HEK293 (cell line): ENCODE results near the gene ELAVL1.

Source experiments
- BCL11A ChIP-seq: fragments of 450-650 bp; formaldehyde crosslinking; IDR thresholded peaks from 2 replicates; pipeline ENCODE4 v1.5.1; 2016; ENCODE audit warnings: low read depth, missing biosample characterization, missing genetic modification characterization
- GLI4 ChIP-seq: fragments of 450-650 bp; formaldehyde crosslinking; IDR thresholded peaks from 2 replicates; pipeline ENCODE4 v1.5.1; 2016; ENCODE audit warnings: missing biosample characterization, missing genetic modification characterization
- KLF17 ChIP-seq: fragments of 450-650 bp; formaldehyde crosslinking; IDR thresholded peaks from 2 replicates; pipeline ENCODE4 v1.5.1; 2016; ENCODE audit warnings: missing biosample characterization, missing genetic modification characterization
- KLF7 ChIP-seq: fragments of 450-650 bp; formaldehyde crosslinking; IDR thresholded peaks from 2 replicates; pipeline ENCODE4 v1.5.1; 2016; ENCODE audit warnings: missing biosample characterization, missing genetic modification characterization, borderline replicate concordance
- MEIS1 ChIP-seq: sonication (generic); formaldehyde crosslinking; IDR thresholded peaks from 2 replicates; pipeline ENCODE4 v1.8.1; 2022; ENCODE audit warnings: missing genetic modification reagents, mild to moderate bottlenecking, borderline replicate concordance
- TSHZ1 ChIP-seq: fragments of 450-650 bp; formaldehyde crosslinking; IDR thresholded peaks from 2 replicates; pipeline ENCODE4 v1.5.1; 2016; ENCODE audit warnings: missing biosample characterization, missing genetic modification characterization, borderline replicate concordance
- ZBTB1 ChIP-seq: fragments of 450-650 bp; formaldehyde crosslinking; IDR thresholded peaks from 2 replicates; pipeline ENCODE4 v1.5.1; 2016; ENCODE audit warnings: missing biosample characterization, missing genetic modification characterization
- ZBTB26 ChIP-seq: fragments of 450-650 bp; formaldehyde crosslinking; optimal IDR thresholded peaks from 2 replicates; pipeline ENCODE3; 2016; ENCODE audit warnings: missing biosample characterization, mild to moderate bottlenecking, missing genetic modification characterization
- ZBTB8A ChIP-seq: fragments of 450-650 bp; formaldehyde crosslinking; IDR thresholded peaks from 2 replicates; pipeline ENCODE4 v1.5.1; 2016; ENCODE audit warnings: missing biosample characterization, missing genetic modification characterization
- ZEB2 ChIP-seq: fragments of 450-650 bp; formaldehyde crosslinking; IDR thresholded peaks from 2 replicates; pipeline ENCODE4 v1.5.1; 2016; ENCODE audit warnings: missing biosample characterization, missing genetic modification characterization
- ZFP69B ChIP-seq: fragments of 450-650 bp; formaldehyde crosslinking; IDR thresholded peaks from 2 replicates; pipeline ENCODE4 v1.5.1; 2016; ENCODE audit warnings: missing biosample characterization, missing genetic modification characterization
- ZNF221 ChIP-seq: fragments of 450-650 bp; formaldehyde crosslinking; IDR thresholded peaks from 2 replicates; pipeline ENCODE4 v1.5.1; 2017; ENCODE audit warnings: missing biosample characterization, missing genetic modification characterization, borderline replicate concordance
- ZNF223 ChIP-seq: fragments of 450-650 bp; formaldehyde crosslinking; IDR thresholded peaks from 2 replicates; pipeline ENCODE4 v1.5.1; 2016; ENCODE audit warnings: missing biosample characterization, missing genetic modification characterization
- ZNF24 ChIP-seq: fragments of 450-650 bp; formaldehyde crosslinking; IDR thresholded peaks from 2 replicates; pipeline ENCODE4 v1.5.1; 2016; ENCODE audit warnings: missing biosample characterization, missing genetic modification characterization
- ZNF274 ChIP-seq, 2 experiments: fragments of 200-500 bp in 1 of 2; fragments of 450-650 bp in 1 of 2; sonication (Bioruptor generic) in 1 of 2; formaldehyde crosslinking in 1 of 2; IDR thresholded peaks; 2 replicates each; pipeline versions ENCODE4 v1.5.1 to v1.6.1; 2014 to 2016; ENCODE audit warnings: borderline replicate concordance in 1 of 2, inconsistent platforms in 1 of 2, low read length in 1 of 2, missing biosample characterization in 1 of 2, missing genetic modification characterization in 1 of 2
- ZNF324 ChIP-seq: fragments of 450-650 bp; formaldehyde crosslinking; IDR thresholded peaks from 2 replicates; pipeline ENCODE4 v1.5.1; 2016; ENCODE audit warnings: missing biosample characterization, missing genetic modification characterization
- ZNF341 ChIP-seq: fragments of 450-650 bp; formaldehyde crosslinking; IDR thresholded peaks from 2 replicates; pipeline ENCODE4; 2016; ENCODE audit warnings: low read depth, missing biosample characterization, missing genetic modification characterization
- ZNF423 ChIP-seq: fragments of 450-650 bp; formaldehyde crosslinking; IDR thresholded peaks from 2 replicates; pipeline ENCODE4 v1.5.1; 2016; ENCODE audit warnings: missing biosample characterization, missing genetic modification characterization
- ZNF529 ChIP-seq: fragments of 450-650 bp; formaldehyde crosslinking; IDR thresholded peaks from 2 replicates; pipeline ENCODE4 v1.5.1; 2017; ENCODE audit warnings: missing genetic modification characterization, missing biosample characterization; ENCODE audit not compliant: insufficient replicate concordance
- ZNF558 ChIP-seq: fragments of 450-650 bp; formaldehyde crosslinking; IDR thresholded peaks from 2 replicates; pipeline ENCODE4 v1.5.1; 2016; ENCODE audit warnings: missing biosample characterization, missing genetic modification characterization
- ZNF560 ChIP-seq: fragments of 450-650 bp; formaldehyde crosslinking; IDR thresholded peaks from 2 replicates; pipeline ENCODE4 v1.5.1; 2017; ENCODE audit warnings: missing biosample characterization, missing genetic modification characterization, borderline replicate concordance
- ZNF580 ChIP-seq: fragments of 450-650 bp; formaldehyde crosslinking; IDR thresholded peaks from 2 replicates; pipeline ENCODE4 v1.5.1; 2016; ENCODE audit warnings: missing biosample characterization, missing genetic modification characterization
- ZNF768 ChIP-seq: fragments of 450-650 bp; formaldehyde crosslinking; IDR thresholded peaks from 2 replicates; pipeline ENCODE4 v1.5.1; 2018; ENCODE audit warnings: missing biosample characterization, mild to moderate bottlenecking, missing genetic modification characterization
- TF ChIP-seq, protein P1 (sequence below): fragments of 450-650 bp; formaldehyde crosslinking; IDR thresholded peaks from 2 replicates; pipeline ENCODE4 v1.5.1; 2016; ENCODE audit warnings: missing biosample characterization, missing genetic modification characterization
- TF ChIP-seq, protein P2 (sequence below): fragments of 450-650 bp; formaldehyde crosslinking; IDR thresholded peaks from 2 replicates; pipeline ENCODE4 v1.5.1; 2016; ENCODE audit warnings: missing biosample characterization, missing genetic modification characterization
- TF ChIP-seq, protein P3 (sequence below): fragments of 450-650 bp; formaldehyde crosslinking; IDR thresholded peaks from 2 replicates; pipeline ENCODE4 v1.5.1; 2016; ENCODE audit warnings: missing biosample characterization, missing genetic modification characterization

Gene ELAVL1

DNA sequence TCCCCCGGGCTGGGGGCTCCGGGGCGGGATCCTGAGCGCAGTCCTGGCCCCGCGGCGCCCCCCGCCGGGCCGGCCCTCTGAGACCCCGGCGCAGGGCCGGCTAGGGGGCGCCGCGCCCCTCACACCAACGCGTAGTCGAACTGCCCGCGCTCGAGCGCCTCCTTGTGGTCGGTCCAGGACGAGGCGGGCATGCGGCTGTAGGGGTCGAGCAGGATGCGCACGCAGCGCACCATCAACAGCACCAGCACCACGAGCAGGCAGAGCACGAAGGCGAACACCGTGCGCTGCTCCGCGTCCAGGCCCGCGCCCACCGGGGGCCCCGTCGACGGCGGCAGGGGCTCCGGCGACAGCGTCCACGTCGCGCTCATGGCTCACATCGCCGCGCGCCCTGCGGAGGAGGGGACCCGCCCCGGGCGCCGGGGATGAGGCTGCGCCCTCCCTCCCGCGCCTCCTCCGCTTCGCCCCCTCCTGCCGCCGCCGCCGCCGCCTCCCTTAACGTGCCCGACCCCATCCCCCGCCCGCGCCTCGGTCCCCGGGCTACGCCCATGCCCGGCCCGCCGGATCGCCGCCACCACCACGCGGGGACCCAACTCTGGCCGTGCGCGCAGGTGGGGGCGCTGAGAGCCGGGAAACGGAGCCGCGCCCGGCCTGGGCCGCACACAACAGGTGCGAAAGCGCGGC is 80.1 kb downstream of the ELAVL1 start (continued):
- TF ChIP-seq ZEB2 (tag by site-specific recombination), result 0 out of 2 replicates have a peak, but pooled peaks have one; percentile 26
- TF ChIP-seq ZNF274 (IDR thresholded peaks at IDR 0.05; ENCODE audit: low read length), result no peak
- TF ChIP-seq ZNF274 (tag by site-specific recombination; IDR thresholded peaks at IDR 0.05; ENCODE audit: borderline replicate concordance), result no peak
- TF ChIP-seq ZNF221 (tag by site-specific recombination), result no peak
- TF ChIP-seq, protein P1, sequence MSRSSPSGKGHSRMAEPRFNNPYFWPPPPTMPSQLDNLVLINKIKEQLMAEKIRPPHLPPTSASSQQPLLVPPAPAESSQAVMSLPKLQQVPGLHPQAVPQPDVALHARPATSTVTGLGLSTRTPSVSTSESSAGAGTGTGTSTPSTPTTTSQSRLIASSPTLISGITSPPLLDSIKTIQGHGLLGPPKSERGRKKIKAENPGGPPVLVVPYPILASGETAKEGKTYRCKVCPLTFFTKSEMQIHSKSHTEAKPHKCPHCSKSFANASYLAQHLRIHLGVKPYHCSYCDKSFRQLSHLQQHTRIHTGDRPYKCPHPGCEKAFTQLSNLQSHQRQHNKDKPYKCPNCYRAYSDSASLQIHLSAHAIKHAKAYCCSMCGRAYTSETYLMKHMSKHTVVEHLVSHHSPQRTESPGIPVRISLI (tag by site-specific recombination), result no peak
- no peak for TF ChIP-seq BCL11A (tag by site-specific recombination)
- no peak for TF ChIP-seq ZNF423
- TF ChIP-seq ZNF24 (tag by site-specific recombination), result no peak
- TF ChIP-seq ZBTB1 (tag by site-specific recombination), result no peak
- TF ChIP-seq ZBTB26, result peak; percentile 90
- no peak for TF ChIP-seq ZNF324 (tag by site-specific recombination)
- TF ChIP-seq, protein P2, sequence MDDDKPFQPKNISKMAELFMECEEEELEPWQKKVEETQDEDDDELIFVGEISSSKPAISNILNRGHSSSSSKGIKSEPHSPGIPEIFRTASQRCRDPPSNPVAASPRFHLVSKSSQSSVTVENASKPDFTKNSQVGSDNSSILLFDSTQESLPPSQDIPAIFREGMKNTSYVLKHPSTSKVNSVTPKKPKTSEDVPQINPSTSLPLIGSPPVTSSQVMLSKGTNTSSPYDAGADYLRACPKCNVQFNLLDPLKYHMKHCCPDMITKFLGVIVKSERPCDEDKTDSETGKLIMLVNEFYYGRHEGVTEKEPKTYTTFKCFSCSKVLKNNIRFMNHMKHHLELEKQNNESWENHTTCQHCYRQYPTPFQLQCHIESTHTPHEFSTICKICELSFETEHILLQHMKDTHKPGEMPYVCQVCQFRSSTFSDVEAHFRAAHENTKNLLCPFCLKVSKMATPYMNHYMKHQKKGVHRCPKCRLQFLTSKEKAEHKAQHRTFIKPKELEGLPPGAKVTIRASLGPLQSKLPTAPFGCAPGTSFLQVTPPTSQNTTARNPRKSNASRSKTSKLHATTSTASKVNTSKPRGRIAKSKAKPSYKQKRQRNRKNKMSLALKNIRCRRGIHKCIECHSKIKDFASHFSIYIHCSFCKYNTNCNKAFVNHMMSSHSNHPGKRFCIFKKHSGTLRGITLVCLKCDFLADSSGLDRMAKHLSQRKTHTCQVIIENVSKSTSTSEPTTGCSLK (tag by site-specific recombination), result no peak
- no peak for TF ChIP-seq TSHZ1 (tag by site-specific recombination)
- no peak for TF ChIP-seq KLF17
- no peak for TF ChIP-seq ZNF529 (tag by site-specific recombination)
- no peak for TF ChIP-seq GLI4 (tag by site-specific recombination)
- TF ChIP-seq ZNF341 (tag by site-specific recombination), result no peak; the same call in 1 of the 2 replicates
- TF ChIP-seq ZFP69B (tag by site-specific recombination), result no peak
- no peak for TF ChIP-seq KLF7 (tag by site-specific recombination)
- TF ChIP-seq, protein P3, sequence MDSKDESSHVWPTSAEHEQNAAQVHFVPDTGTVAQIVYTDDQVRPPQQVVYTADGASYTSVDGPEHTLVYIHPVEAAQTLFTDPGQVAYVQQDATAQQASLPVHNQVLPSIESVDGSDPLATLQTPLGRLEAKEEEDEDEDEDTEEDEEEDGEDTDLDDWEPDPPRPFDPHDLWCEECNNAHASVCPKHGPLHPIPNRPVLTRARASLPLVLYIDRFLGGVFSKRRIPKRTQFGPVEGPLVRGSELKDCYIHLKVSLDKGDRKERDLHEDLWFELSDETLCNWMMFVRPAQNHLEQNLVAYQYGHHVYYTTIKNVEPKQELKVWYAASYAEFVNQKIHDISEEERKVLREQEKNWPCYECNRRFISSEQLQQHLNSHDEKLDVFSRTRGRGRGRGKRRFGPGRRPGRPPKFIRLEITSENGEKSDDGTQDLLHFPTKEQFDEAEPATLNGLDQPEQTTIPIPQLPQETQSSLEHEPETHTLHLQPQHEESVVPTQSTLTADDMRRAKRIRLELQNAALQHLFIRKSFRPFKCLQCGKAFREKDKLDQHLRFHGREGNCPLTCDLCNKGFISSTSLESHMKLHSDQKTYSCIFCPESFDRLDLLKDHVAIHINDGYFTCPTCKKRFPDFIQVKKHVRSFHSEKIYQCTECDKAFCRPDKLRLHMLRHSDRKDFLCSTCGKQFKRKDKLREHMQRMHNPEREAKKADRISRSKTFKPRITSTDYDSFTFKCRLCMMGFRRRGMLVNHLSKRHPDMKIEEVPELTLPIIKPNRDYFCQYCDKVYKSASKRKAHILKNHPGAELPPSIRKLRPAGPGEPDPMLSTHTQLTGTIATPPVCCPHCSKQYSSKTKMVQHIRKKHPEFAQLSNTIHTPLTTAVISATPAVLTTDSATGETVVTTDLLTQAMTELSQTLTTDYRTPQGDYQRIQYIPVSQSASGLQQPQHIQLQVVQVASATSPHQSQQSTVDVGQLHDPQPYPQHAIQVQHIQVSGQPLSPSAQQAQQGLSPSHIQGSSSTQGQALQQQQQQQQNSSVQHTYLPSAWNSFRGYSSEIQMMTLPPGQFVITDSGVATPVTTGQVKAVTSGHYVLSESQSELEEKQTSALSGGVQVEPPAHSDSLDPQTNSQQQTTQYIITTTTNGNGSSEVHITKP (tag by site-specific recombination), result peak; percentile 41; the same call in 1 of the 2 replicates
- TF ChIP-seq MEIS1, result no peak
- no peak for TF ChIP-seq ZBTB8A
- no peak for TF ChIP-seq ZNF768 (tag by site-specific recombination)
- no peak for TF ChIP-seq ZNF223 (tag by site-specific recombination)
- no peak for TF ChIP-seq ZNF580
- TF ChIP-seq ZNF560 (tag by site-specific recombination), result no peak
- no peak for TF ChIP-seq ZNF558 (tag by site-specific recombination)
